ENCODE data around the gene TCF4. TPM values are rescaled to one million over a fixed set of nuclear protein-coding genes. Genes with fewer than 3 reads are reported as not detected.
A peak's percentile ranks its signal among the peaks of the same experiment; 100 is the strongest.

The TCF4 gene
- polyA plus RNA-seq, 1 experiment: 47.3 TPM

- Histone ChIP-seq H3K27ac (ENCODE audit: low read depth, low read length) (peak overlapping the region; percentile 88), H3K9me3 (ENCODE audit: control insufficient read depth, insufficient read depth, low read length) (no peaks in the 10 kb centered on the region), H3K27me3 (ENCODE audit: control insufficient read depth, insufficient read depth, low read length) (no peaks in the 10 kb centered on the region), H3K4me3 (ENCODE audit: low read depth, low read length) (peak overlapping the region; percentile 68)
- TF ChIP-seq CTCF (IDR thresholded peaks at IDR 0.05; ENCODE audit: low read depth, low read length): no peak
- ChIA-PET CTCF (interaction anchor here (0.6 to 2.4 kb wide), 10 partner anchors 12 to 842 kb away, joined by 3 to 15 read pairs (median 4); no protein-coding TSS in a partner anchor), POLR2A (interaction anchor here (0.6 to 1.0 kb wide), 11 partner anchors 19 to 642 kb away, joined by 3 to 17 read pairs (median 6); no protein-coding TSS in a partner anchor)
- peak; percentile 75 for DNase-seq (ENCODE audit: low read depth, low spot score)
Observed at GRCh38 chr18:55321265-55322177, 266.5 kb downstream of the TCF4 start.

- no peak for DNase-seq (ENCODE audit: low read depth, low spot score)
- Histone ChIP-seq H3K27ac (ENCODE audit: low read depth, low read length) (peak overlapping the region; percentile 43), H3K27me3 (ENCODE audit: control insufficient read depth, insufficient read depth, low read length) (no peaks in the 10 kb centered on the region), H3K9me3 (ENCODE audit: control insufficient read depth, insufficient read depth, low read length) (no peaks in the 10 kb centered on the region), H3K4me3 (ENCODE audit: low read depth, low read length) (peak overlapping the region; percentile 68)
- ChIA-PET POLR2A (interaction anchor here (0.6 kb wide), 1 partner anchor 513 kb away, joined by 4 read pairs; no protein-coding TSS in a partner anchor), CTCF (interaction anchor here (2.4 kb wide), 1 partner anchor 86 kb away, joined by 15 read pairs; no protein-coding TSS in a partner anchor)
- no peak for TF ChIP-seq CTCF (IDR thresholded peaks at IDR 0.05; ENCODE audit: low read depth, low read length)
Observed at GRCh38 chr18:55320424-55321264, 267.3 kb downstream of the TCF4 start.

- DNase-seq (ENCODE audit: low read depth, low spot score): no peak
- H3K27ac ChIP-seq (ENCODE audit: low read depth, low read length): peak overlapping the region; percentile 49
- POLR2A ChIA-PET: interaction anchor here (0.7 kb wide), 1 partner anchor 607 kb away, joined by 5 read pairs; no protein-coding TSS in a partner anchor
- peak overlapping the region; percentile 23 for H3K4me3 ChIP-seq (ENCODE audit: low read depth, low read length)
- TF ChIP-seq CTCF (IDR thresholded peaks at IDR 0.05; ENCODE audit: low read depth, low read length): no peak
- H3K9me3 ChIP-seq (ENCODE audit: control insufficient read depth, insufficient read depth, low read length): no peaks in the 10 kb centered on the region
- CTCF ChIA-PET: interaction anchor here (1.0 to 2.5 kb wide), 3 partner anchors 24 to 96 kb away, joined by 4 to 19 read pairs (median 6); no protein-coding TSS in a partner anchor
- H3K27me3 ChIP-seq (ENCODE audit: control insufficient read depth, insufficient read depth, low read length): no peaks in the 10 kb centered on the region
Observed at GRCh38 chr18:55319459-55320193, 268.4 kb downstream of the TCF4 start.

- Histone ChIP-seq H3K4me3 (ENCODE audit: low read depth, low read length) (peak overlapping the region; percentile 23; the same call in 1 of the 2 replicates), H3K9me3 (ENCODE audit: control insufficient read depth, insufficient read depth, low read length) (no peaks in the 10 kb centered on the region), H3K27me3 (ENCODE audit: control insufficient read depth, insufficient read depth, low read length) (no peaks in the 10 kb centered on the region), H3K27ac (ENCODE audit: low read depth, low read length) (peak overlapping the region; percentile 49)
- ChIA-PET CTCF (interaction anchor here (1.0 to 2.5 kb wide), 3 partner anchors 25 to 96 kb away, joined by 4 to 19 read pairs (median 6); no protein-coding TSS in a partner anchor), POLR2A (no interaction called here)
- peak; percentile 37 for DNase-seq (ENCODE audit: low read depth, low spot score)
- TF ChIP-seq CTCF (IDR thresholded peaks at IDR 0.05; ENCODE audit: low read depth, low read length): no peak
Observed at GRCh38 chr18:55318951-55319441, 269.0 kb downstream of the TCF4 start.

Data from AG04450 (cell line).